Measurements from ENCODE around the gene FAM20C. TPM values are rescaled to one million over a fixed set of nuclear protein-coding genes. Genes with fewer than 3 reads are reported as not detected.
"Not testable (repeated sequence)": the region's sequence is repeated elsewhere in the genome, so short reads cannot be mapped to it uniquely, and the experiment has no call there.

The FAM20C gene
- total RNA-seq, 1 donor from 2014 or later, result 90.8 TPM

DNA sequence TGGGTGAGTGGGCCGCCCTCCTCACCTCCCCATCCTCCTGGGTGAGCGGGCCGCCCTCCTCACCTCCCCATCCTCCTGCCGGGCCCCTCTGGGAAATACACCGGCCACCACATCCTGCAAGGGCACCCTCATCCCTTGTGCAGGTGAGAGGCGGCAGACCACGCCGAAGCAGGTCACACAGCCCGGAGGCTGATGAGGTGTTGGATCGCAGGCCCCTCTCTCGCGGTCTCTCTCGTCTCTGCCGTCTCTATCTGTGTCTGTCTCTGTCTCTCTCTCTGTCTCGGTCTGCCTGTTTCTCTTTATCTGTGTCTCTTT lies 66.8 kb downstream of the FAM20C start:
- no peak for DNase-seq (ENCODE audit: low spot score in 2 of 2)
- Histone ChIP-seq H3K36me3 (peaks cover 56 to 57% of the 10 kb centered on the region in 2 donors), H3K9me3 (no peaks in the 10 kb centered on the region), H3K27ac (no peak overlapping the region), H3K27me3 (no peaks in the 10 kb centered on the region), H3K4me1 (no peaks in the 10 kb centered on the region), H3K4me3 (no peak overlapping the region)
- intact Hi-C loops (cut with DNase I), result no loop called here
- TF ChIP-seq, protein P1, sequence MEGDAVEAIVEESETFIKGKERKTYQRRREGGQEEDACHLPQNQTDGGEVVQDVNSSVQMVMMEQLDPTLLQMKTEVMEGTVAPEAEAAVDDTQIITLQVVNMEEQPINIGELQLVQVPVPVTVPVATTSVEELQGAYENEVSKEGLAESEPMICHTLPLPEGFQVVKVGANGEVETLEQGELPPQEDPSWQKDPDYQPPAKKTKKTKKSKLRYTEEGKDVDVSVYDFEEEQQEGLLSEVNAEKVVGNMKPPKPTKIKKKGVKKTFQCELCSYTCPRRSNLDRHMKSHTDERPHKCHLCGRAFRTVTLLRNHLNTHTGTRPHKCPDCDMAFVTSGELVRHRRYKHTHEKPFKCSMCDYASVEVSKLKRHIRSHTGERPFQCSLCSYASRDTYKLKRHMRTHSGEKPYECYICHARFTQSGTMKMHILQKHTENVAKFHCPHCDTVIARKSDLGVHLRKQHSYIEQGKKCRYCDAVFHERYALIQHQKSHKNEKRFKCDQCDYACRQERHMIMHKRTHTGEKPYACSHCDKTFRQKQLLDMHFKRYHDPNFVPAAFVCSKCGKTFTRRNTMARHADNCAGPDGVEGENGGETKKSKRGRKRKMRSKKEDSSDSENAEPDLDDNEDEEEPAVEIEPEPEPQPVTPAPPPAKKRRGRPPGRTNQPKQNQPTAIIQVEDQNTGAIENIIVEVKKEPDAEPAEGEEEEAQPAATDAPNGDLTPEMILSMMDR (IDR thresholded peaks at IDR 0.05), result no peak

DNA sequence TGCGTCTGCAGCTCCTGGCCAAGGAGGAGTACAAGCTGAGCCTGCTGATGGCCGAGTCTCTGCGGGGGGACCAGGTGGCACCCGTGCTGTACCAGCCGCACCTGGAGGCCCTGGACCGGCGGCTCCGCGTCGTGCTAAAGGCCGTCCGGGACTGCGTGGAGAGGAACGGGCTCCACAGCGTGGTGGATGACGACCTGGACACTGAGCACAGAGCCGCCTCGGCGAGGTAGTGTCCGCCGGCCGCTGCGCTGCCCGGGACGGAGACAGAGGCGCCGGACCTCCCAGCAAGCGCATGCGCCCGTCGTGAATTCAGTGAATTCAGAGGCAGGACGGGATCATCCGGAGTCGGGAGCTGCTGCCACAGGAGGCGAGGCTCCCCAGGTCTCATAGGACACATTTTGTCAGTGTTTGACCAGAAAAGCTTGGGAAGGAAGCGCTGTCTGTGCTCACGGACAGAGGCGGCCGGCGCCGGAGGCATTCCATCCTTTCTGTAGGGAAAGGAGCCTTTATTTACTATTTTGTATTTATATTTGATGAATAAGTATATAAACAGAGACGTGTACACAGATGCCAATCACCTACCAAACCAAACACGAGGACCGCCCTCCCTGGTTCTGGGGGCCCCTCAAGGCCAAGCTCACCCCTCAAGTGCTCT lies 67.5 kb downstream of the FAM20C start:
- H3K36me3 ChIP-seq, result peaks cover 54 to 56% of the 10 kb centered on the region in 2 donors

DNA sequence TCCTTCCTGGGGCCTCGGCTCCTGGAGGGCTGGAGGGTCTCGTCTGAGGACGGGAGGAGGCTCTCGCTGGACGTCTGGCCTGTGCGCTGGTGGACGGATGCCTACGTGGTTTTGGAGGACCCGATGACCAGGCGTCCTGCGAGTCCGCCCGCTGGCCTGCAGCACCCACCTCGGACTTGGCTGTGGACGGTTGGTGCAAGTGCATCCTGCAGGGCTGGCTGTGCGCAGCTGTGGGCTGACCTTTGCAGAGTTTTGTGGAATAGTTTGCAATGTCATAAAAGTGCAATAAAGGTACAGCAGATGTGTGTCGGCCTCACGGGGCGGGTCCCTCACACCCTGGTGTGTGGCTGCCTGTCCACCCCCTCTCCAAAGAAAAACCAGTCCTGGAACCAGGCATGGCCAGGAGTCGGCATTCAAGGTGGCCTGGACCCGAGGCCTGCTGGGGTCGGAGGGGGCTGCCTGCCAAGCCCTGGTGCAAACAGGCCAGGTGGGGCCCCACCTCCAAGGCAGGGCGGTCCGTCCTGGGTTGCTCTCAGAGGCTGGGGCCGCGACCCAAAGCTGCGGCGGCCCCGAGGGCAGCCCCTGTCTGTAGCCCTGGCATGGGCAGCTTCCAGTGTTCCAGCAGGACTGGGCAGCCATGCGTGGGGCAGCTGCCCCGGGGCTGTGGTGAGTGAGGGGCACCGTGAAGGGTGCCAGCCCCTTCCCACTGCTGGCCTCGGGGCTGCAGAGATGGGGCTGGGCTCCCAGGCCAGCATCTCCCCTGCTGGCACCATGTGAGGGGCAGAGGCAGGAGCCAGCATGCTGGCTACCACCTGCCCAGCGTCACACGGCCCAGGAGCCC lies 68.3 kb downstream of the FAM20C start:
- DNase-seq (ENCODE audit: low spot score in 2 of 2), result no peak
- Histone ChIP-seq H3K4me1 (no peaks in the 10 kb centered on the region), H3K27ac (no peak overlapping the region), H3K36me3 (peaks cover 46 to 49% of the 10 kb centered on the region in 2 donors), H3K4me3 (no peak overlapping the region), H3K9me3 (no peaks in the 10 kb centered on the region), H3K27me3 (no peaks in the 10 kb centered on the region)
- TF ChIP-seq, protein P1 (IDR thresholded peaks at IDR 0.05), result no peak
- intact Hi-C loops (cut with DNase I), result no loop called here

More for the DNA sequence above, 67.5 kb downstream of the FAM20C start:
- Histone ChIP-seq H3K4me3 (no peak overlapping the region), H3K27ac (no peak overlapping the region), H3K27me3 (no peaks in the 10 kb centered on the region), H3K4me1 (no peaks in the 10 kb centered on the region), H3K9me3 (no peaks in the 10 kb centered on the region)
- DNase-seq (ENCODE audit: low spot score in 2 of 2), result no peak
- TF ChIP-seq, protein P1 (IDR thresholded peaks at IDR 0.05), result no peak
- intact Hi-C loops (cut with DNase I), result no loop called here

DNA sequence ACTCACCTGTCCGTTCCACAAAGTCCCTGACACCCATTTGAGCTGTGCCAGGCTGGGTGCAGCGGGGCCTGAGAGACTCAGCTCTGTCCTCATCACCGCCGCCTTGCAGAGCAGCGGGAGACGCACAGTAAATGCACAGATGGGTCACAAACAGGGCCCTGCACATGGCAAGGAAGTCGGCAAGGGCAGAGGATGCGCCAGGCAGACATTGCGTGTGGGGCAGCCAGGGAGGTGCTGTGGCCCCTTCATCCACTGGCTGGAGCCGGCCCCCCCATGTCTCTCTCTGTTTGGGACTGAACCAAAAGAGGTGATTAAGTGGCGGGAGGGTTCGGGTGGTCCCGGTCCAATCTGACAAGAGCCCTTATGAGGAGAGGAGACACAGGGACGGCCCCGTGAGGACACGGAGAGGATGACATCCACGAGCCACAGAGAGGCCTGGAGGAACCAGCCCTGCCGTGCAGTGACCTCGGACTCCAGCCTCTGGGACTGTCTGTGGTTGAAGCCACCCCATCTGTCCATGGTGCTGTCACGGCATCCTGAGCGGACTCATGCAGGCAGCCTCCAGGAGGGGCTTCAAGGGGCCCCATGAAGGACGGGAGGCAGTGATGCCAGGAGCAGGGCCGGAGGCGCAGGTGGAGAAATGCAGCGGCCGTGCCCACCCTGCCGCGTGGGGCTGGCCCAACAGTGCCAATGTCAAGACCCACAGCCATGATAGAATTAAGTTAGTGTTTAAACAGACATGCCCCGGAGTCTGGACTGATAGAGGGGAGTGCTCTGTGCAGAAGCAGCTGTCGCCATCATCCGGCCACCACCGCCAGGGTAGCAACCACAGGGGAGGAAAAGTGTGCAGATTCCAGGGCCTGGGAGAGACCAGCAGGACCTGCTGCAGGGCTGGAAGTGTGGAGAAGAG lies 69.2 kb downstream of the FAM20C start:
- Histone ChIP-seq H3K27me3 (no peaks in the 10 kb centered on the region), H3K4me1 (no peaks in the 10 kb centered on the region), H3K9me3 (no peaks in the 10 kb centered on the region), H3K27ac (no peak overlapping the region), H3K4me3 (no peak overlapping the region), H3K36me3 (peaks cover 37 to 40% of the 10 kb centered on the region in 2 donors)
- no peak for DNase-seq (ENCODE audit: low spot score in 2 of 2)
- TF ChIP-seq, protein P1 (IDR thresholded peaks at IDR 0.05), result no peak
- intact Hi-C loops (cut with DNase I), result no loop called here

DNA sequence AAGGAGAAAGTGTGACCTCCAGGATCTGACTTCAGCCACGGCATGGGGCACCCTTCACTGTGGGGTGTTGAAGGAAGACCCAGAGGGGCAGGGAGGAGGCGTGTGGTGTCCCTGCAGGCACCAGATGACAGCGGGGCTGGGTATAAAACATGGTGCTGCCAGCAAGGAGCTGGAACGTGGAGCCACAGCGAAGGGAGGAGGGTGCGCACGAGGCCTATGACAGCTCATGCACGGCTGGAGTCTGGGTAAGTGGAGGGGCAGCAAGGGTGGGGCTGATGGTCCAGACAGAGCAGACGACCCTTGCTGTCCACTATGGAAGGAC lies 69.8 kb downstream of the FAM20C start:
- Histone ChIP-seq H3K9me3 (no peaks in the 10 kb centered on the region), H3K36me3 (peaks cover 31 to 34% of the 10 kb centered on the region in 2 donors), H3K4me3 (no peak overlapping the region), H3K27ac (no peak overlapping the region), H3K27me3 (no peaks in the 10 kb centered on the region), H3K4me1 (no peaks in the 10 kb centered on the region)
- intact Hi-C loops (cut with DNase I), result no loop called here
- no peak for DNase-seq (ENCODE audit: low spot score in 2 of 2)
- TF ChIP-seq, protein P1 (IDR thresholded peaks at IDR 0.05), result no peak

DNA sequence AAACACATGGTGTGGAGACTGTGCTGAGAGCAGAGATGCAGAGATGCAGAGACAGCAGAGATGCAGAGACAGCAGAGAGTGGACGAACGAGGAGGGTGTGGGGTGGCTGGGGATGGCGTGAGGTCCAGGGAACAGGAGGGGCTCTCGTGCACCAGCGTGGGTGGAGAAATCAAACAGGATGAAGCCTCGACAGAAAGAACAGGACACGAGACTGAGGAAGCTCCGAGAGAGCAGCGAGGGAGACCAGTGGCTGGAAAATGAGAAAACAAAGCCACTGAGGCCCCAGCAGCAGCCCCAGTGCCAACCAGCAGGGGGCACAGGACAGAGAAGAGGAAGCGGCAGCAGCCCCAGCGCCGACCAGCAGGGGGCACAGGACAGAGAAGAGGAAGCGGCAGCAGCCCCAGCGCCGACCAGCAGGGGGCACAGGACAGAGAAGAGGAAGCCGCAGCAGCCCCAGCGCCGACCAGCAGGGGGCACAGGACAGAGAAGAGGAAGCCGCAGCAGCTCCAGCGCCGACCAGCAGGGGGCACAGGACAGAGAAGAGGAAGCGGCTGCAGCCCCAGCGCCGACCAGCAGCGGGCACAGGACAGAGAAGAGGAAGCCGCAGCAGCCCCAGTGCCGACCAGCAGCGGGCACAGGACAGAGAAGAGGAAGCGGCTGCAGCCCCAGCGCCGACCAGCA lies 70.4 kb downstream of the FAM20C start:
- intact Hi-C loops (cut with DNase I); H3K4me3 ChIP-seq; H3K4me1 ChIP-seq; H3K27me3 ChIP-seq; DNase-seq (ENCODE audit: low spot score in 2 of 2); H3K9me3 ChIP-seq; H3K27ac ChIP-seq: not testable (repeated sequence)
- H3K36me3 ChIP-seq, result peaks cover 27 to 32% of the 10 kb centered on the region in 2 donors
